ENCODE results near the gene FEV. TPM values are rescaled to one million over a fixed set of nuclear protein-coding genes. Genes with fewer than 3 reads are reported as not detected.

Gene FEV
- total RNA-seq, 1 donor from 2014 or later, result not detected

DNA sequence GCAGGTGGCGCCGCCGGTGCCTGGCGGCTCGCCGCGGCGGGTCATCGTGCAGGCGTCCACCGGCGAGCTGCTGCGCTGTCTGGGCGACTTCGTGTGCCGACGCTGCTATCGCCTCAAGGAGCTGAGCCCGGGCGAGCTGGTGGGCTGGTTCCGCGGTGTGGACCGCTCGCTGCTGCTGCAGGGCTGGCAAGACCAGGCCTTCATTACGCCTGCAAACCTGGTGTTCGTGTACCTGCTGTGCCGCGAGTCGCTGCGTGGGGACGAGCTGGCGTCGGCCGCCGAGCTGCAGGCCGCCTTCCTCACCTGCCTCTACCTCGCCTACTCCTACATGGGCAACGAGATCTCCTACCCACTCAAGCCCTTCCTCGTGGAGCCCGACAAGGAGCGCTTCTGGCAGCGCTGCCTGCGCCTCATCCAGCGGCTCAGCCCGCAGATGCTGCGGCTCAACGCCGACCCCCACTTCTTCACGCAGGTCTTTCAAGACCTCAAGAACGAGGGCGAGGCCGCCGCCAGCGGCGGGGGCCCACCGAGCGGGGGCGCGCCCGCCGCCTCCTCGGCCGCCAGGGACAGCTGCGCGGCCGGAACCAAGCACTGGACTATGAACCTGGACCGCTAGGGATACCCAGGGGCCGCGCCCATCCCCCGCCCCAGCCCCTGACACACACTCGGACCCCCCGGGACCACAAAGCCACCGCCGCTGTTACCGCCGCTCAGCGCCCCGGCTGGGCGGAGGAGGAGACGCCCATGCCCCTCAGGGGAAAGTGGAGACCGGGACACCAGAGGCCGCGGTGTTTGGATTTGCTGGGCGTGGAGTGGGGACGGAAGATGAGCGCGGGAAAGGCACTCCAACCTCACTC, 24.4 kb downstream of the FEV start:
- Mint-ChIP-seq H3K9me3 (ENCODE audit: unreplicated experiment) (peaks cover 23% of the 10 kb centered on the region), H3K4me1 (ENCODE audit: low read depth, unreplicated experiment) (peaks cover 19% of the 10 kb centered on the region), H3K4me3 (ENCODE audit: unreplicated experiment) (peak overlapping the region; percentile 100), H3K36me3 (ENCODE audit: unreplicated experiment) (peaks cover 6% of the 10 kb centered on the region), H3K27me3 (ENCODE audit: unreplicated experiment) (peaks cover 21% of the 10 kb centered on the region), H3K27ac (ENCODE audit: unreplicated experiment) (peak overlapping the region; percentile 98)
- DNase-seq, result peak; percentile 63
- no peak for TF ChIP-seq CTCF (IDR thresholded peaks at IDR 0.05; ENCODE audit: partially characterized antibody, unreplicated experiment)

- H3K9me3 Mint-ChIP-seq (ENCODE audit: unreplicated experiment), result peaks cover 23% of the 10 kb centered on the region
- no peak for TF ChIP-seq CTCF (IDR thresholded peaks at IDR 0.05; ENCODE audit: partially characterized antibody, unreplicated experiment)
- peak; percentile 46 for DNase-seq
- H3K27me3 Mint-ChIP-seq (ENCODE audit: unreplicated experiment), result peaks cover 21% of the 10 kb centered on the region
- H3K36me3 Mint-ChIP-seq (ENCODE audit: unreplicated experiment), result peaks cover 6% of the 10 kb centered on the region
- H3K27ac Mint-ChIP-seq (ENCODE audit: unreplicated experiment), result no peak overlapping the region
- H3K4me3 Mint-ChIP-seq (ENCODE audit: unreplicated experiment), result no peak overlapping the region
- H3K4me1 Mint-ChIP-seq (ENCODE audit: low read depth, unreplicated experiment), result peaks cover 22% of the 10 kb centered on the region
Observed at GRCh38 chr2:218959761-218960308, 25.1 kb downstream of the FEV start.

GRCh38 chr2:218959141-218959731, 25.7 kb downstream of the FEV start, which contains the start of gene CDK5R2:
Gene CDK5R2 (plus strand): TSS chr2:218959666. CDS start chr2:218959821, 155 bp downstream.
- Mint-ChIP-seq H3K27me3 (ENCODE audit: unreplicated experiment) (peaks cover 24% of the 10 kb centered on the region), H3K4me3 (ENCODE audit: unreplicated experiment) (peak within 1 kb of the TSS; percentile 93), H3K36me3 (ENCODE audit: unreplicated experiment) (peaks cover 6% of the 10 kb centered on the region), H3K27ac (ENCODE audit: unreplicated experiment) (peak within 1 kb of the TSS; percentile 90), H3K4me1 (ENCODE audit: low read depth, unreplicated experiment) (peaks cover 23% of the 10 kb centered on the region), H3K9me3 (ENCODE audit: unreplicated experiment) (peaks cover 23% of the 10 kb centered on the region)
- peak; percentile 96 for DNase-seq
- TF ChIP-seq CTCF (IDR thresholded peaks at IDR 0.05; ENCODE audit: partially characterized antibody, unreplicated experiment), result no peak

DNA sequence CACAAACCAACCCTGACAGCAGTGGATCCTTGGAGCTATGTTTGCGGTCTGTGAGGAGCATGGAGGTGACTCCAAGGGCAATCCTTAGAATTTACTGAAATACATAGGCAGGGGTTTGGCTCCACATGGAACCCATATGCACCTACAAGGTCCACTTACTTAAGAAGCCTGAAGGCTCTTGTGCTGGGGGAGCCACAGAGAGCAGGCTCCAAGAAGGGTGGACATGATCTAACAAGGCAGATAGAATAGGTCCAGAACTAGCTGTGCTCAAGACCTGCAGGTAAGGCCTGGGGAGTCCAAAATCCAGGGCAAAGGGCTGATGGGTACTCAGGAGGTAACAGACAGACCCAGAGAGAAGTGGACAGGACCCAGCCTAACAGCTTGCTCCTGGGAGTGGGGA, 26.7 kb downstream of the FEV start:
- no peak for DNase-seq
- peak overlapping the region; percentile 93 for H3K4me3 Mint-ChIP-seq (ENCODE audit: unreplicated experiment)
- TF ChIP-seq CTCF (IDR thresholded peaks at IDR 0.05; ENCODE audit: partially characterized antibody, unreplicated experiment), result no peak
- H3K36me3 Mint-ChIP-seq (ENCODE audit: unreplicated experiment), result peaks cover 6% of the 10 kb centered on the region
- H3K4me1 Mint-ChIP-seq (ENCODE audit: low read depth, unreplicated experiment), result peaks cover 13% of the 10 kb centered on the region
- no peak overlapping the region for H3K27ac Mint-ChIP-seq (ENCODE audit: unreplicated experiment)
- H3K9me3 Mint-ChIP-seq (ENCODE audit: unreplicated experiment), result peaks cover 21% of the 10 kb centered on the region
- peaks cover 22% of the 10 kb centered on the region for H3K27me3 Mint-ChIP-seq (ENCODE audit: unreplicated experiment)
